Stimulated activated CD4-positive, alpha-beta T cell treated with anti-CD3 and anti-CD28 coated beads, Interleukin-4, amount 100 ng/mL, for 48 hours (primary cell): ENCODE measurements around the gene GNPAT.
"Not testable (repeated sequence)": the region's sequence is repeated elsewhere in the genome, so short reads cannot be mapped to it uniquely, and the experiment has no call there.

Source experiments
- DNase-seq, 2 donors: peaks; one replicate each; pipeline ENCODE4 v3.0.0-alpha.2; 2020; ENCODE audit warnings: low read depth in 2 of 2

The GNPAT gene

DNA sequence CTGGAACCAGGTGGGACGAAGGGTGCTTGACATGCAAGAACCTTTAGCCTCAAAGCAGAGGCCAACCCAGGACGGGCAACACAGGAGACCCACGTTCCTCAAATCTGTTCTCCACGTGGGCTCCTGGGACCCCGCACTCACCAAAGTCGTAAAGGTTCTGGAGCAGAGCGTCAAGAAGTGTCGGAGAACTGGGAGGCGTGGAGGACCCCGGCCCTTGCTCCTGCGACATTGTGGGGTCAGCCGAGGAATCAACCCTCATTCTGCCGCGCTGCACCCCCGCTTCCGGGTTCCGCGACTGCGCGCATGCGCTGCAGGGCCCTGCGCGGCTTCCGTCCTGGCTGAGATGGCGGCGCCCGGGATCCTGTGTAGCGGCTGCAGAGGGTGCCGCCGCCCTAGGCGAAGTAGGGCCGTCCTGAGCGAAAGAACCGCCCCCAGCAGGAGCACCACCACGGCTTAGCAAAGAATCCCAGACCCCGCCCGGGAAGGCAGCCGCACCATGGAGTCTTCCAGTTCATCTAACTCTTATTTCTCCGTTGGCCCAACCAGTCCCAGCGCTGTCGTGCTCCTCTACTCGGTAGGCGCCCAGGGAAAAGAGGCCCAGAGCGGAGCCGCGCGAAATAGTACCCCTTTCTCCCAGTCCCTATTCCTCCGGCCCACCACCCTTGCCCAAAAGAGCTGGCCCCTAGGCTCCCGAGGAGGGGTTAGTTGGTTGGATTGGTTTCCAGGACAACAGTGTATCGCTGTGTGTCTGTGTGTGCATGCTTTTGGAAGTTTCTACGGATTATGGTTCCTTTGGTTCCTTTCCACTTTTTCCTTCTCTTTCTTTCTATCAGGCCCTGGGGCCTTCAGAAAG is at the start of gene GNPAT:
Gene GNPAT, plus strand, starts transcription at position 330 of the 853 bp plus-strand sequence. Its CDS starts 167 bp downstream, at position 497.
- peak; percentile 83 to 86 for DNase-seq

DNA sequence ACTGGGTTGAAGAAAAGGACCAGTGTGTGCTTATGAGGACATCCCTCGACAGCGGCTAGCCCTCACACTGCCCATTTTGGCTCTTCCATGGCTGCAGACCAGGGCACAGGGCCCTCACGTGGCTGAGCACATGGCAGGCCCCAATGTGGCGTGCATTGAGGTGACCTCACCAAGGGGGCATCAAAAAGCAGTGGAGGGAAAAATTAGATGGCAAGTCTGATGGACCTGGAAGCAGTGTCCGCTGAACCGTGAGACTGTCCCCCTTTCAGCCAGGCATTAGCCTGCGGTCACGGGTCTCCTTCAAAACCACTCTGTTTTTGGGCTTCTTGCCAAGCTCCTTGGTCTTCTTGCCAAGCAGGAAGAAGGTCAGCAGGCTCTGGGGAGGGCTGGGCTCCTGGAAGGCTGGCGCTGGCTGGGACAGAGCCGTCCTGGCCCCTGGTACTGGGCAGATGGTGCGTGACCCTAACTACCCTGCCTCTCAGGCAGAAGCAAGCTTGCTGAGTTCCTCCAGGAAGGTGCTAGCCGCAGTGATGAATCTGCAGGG is 48.3 kb upstream of the GNPAT start:
- no peak for DNase-seq

DNA sequence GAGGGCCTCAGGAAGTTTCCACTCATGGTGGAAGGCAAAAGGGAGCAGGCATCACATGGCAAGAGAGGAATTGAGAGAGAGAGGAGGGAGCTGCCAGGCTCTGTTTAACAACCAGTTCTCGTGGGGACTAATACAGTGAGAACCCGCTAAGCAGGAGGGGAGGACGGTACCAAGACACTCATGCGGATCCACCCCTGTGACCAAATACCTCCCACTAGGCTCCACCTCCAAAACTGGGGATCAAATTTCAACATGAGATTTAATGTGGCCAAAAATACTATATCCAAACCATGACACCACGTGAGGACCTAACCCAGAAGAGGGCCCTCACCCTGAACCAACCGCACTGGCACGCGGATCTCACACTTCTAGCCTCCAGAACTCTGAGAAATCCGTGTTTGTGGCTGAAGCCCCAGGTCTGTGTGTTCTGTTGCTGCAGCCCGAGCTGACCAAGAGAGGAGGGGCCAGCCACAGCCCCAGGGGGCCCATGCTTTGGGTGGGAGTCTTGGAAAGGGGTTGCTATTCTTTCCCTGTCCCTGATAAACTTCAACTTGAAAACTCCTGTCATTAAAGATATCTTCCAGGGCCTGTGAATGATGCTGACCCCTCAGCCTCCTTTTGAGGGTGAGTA is 47.2 kb upstream of the GNPAT start:
- DNase-seq = no peak

DNA sequence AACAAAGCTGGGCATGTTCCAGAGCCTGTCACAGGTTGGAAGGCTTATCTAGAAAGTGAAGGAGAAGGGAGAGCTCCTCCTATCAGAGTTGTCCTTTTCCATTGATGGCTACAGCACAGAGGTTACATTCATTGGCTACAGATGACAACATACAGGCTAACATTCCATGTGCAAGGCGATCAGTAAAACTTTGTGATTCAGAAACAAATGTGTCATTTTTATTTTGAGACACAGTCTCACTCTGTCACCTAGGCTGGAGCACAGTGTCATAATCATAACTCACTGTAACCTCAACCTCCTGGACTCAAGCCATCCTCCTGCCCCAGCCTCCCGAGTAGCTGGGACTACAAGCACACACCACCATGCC is 46.6 kb upstream of the GNPAT start:
- DNase-seq = no peak

DNA sequence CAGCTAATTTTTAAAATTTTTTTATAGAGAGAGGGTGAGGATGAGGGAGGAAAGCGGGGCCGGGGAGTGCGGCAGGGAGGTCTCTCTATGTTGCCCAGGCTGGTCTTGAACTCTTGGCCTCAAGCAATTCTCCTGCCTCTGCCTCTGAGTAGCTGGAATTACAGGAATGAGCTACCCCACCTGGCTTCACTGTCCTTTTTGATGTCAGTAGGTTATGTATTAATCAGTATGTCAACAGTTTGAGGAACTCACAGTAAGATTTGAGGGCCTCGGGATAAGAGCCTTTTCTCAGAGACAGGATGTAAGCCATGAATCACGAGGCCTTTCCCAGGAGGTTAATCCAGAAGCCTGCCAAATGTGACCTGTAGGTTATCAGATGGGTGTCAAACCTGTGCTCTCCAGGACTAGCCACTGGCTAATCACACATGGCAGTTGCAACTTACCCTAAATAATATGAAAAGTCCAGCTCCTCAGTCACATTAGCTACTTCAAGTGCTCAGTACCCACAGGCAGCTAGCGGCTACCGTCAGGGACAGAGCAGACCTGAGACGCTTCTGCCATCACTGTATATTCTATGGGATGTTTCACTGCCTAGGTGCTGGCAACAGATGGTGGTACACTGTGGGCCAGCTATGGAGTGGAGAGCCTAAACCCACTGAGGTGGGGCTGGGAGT is 46.0 kb upstream of the GNPAT start:
- no peak for DNase-seq

DNA sequence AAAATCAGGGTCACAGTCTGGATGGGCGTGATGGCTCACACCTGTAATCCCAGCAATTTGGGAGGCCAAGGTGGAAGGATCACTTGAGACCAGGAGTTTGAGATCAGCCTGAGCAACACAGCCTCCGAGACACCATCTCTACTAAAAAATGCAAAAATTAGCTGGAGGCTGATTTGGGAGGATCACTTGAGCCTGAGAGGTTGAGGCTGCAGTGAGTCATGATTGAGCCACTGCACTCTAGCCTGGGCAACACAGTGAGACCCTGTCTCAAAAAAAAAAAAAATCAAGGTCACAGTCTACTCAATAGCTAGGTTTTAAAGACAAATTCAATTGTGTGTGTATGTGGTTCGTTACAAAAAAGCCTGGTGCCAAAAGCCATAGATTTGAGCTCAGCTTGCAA is 44.7 kb upstream of the GNPAT start:
- DNase-seq = no peak

DNA sequence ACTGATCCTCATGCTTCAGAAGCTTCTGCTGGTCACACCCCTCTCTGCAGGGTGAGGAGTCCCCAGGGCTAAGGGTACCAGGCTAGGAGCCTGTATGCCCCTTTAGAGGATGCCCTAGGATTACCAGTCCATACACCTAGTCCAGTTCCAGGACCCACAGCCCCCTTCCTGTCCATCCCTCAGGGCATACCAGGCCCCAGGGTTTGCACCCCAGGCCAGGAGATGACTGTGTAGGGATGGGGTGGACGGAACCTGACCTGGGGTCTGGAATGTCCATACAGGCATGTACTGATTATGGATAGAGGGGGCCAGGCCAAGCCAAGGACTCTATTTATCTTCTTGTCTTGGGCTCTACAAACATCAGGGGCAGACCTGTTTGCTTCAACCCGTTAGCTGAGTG is 44.3 kb upstream of the GNPAT start:
- no peak for DNase-seq

DNA sequence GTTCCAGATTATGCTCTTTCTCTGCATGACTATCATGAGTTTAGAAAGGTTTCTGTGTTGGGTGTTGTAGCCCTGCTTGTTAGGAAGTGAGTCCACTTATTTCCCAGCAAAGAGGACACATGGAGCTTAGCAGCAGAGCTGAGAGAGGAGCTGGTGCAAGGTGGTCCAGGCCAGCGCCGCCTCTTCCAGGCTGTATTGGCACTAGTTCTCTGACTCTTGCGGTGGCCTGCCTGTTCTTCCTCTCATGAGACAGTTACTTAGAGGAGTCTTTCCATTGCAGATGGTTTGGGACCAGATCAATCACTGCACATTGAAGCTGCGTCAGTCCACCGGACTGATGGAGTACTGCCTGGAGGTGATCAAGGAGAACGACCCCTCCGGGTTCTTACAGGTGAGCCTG is 41.1 kb upstream of the GNPAT start:
- no peak for DNase-seq

DNA sequence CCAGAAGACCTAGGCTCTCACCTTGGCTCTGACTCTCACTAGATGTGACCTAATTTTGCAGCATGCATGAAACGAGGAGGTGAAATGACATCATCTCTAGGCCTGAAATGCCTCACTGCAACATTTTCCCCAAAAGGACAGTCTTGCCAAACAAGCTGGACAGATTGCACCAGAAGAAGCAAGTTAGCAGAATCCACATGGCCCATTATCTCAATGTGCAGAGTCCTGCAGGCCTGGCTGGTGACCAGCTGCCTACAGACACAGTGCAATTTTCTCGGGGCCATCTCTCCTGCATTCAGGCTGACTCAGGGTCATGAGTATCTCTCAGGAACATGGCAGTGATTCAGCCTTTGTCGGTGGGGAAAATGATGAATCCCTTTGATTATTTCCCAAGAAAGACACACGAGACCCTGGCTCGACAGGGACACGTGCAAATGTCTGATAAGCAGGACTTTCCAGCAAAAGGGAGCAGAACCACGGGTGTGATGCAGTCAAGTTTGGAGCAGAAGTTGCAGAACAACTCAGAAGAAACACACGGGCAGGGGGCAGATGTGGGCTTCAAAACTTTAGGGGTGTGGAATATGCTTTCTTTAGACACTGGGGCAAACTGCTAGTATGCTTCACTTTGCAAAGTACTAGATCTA is 40.5 kb upstream of the GNPAT start:
- DNase-seq = no peak

DNA sequence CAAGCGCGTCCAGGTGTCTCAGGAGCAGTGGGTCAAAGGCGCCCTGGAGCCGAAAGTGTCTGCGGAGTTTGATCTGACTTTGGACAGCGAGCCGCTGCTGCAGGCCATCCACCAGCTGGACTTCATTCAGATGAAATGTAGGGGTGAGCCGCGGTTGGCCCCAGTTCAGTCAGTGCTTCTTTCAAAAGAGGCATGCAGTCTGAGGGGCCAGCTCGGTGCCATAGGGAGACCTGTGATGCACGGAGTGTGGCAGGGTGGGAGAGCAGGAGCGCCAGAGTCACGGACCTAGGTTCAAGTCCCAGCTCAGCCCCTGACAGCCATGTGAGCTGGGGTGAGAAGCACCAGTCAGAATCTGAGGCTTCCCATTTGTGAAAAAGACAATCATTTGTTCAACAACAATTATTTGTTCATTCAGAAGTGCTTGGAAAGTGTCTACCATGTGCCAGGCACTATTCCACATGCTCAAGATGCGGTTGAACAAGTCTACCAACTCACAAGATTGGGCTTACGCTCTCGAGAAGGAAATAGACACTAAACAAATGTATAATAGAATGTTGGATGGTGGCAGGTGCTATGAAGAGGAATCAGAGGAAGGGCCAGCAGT is 39.5 kb upstream of the GNPAT start:
- DNase-seq = no peak

DNA sequence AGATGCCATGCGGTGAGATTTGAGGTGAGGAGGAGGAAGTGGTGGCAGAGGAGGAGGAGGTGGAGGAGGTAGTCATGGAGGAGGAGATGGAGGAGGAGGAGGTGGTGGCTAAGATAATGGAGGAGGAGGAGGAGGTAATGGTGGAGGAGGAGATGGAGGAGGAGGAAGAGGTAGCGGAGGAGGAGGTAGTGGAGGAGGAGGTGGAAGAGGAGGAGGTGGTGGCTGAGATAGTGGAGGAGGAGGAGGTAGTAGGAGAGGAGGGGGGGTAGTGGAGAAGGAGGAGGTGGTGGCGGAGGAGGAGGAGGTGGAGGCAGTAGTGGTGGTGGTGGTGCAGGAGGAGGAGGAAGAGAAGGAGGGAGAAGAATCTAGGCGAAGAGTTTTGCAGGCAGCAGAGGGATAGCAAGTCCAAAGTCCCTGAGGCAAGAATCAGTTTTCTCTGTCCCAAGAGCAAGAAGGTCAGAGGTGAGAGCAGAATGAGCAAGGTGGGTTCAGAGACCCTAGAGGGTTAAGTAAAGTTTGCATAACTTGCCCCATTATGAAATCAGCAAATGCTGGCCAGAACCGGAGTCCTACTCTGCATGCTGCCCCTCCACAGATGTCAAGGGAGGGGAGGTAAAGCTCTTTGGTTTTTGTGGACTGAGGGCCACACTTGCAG is 38.9 kb upstream of the GNPAT start:
- DNase-seq = no peak

DNA sequence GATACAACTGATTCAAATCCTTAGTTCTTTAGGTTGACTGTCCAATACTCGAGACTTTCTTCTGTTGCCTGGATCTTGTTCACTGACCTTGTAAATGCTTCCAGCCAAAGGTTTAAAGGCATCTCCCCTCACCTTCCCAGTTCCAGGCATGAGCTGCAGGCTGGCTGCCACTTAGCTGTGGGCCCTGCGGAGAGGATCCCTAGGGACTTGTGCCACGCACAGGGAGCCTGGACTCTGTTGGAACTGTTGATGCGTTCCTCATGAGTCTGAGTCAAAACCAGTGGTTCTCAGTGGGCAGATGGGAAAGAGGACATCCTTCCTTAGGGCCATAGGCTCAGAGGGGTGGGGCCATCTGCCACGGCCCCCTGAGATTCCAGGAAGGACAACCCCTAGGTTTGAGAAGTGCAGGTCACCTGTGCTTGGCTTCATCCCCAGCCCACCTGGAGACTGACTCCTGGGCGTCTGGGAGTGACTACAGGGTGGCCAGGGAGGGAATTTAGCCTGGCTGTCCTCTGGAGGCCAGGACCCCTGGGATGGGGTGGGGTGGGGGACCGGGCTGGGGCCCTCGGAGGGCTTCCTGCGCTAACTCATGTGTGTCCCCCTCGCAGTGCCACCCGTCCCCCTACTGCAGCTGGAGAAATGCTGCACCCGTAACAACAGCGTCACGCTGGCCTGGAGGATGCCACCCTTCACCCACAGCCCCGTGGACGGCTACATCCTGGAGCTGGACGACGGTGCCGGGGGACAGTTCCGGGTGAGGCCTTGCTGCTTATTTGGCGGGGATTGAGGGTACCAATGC is 37.6 kb upstream of the GNPAT start:
- DNase-seq = no peak

DNA sequence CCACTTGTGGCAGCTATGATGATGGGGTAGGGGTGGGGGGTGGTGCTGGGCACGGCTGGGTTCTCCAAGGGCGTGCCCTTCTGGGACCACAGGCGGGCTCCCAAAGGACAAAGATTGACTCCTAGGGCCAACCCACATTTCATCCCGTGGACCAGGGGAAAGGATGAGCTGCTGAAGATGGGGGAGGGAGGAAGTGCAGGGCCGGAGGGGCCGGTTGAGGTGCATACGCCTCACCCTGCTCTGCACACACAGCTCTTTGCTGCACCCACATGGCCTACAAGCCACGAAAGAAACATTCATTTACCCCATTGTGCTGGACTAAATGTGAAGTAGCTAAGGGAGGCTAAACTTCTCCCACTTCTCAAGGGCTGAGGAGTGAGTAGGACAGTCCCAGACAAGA is 34.2 kb upstream of the GNPAT start:
- DNase-seq = no peak

DNA sequence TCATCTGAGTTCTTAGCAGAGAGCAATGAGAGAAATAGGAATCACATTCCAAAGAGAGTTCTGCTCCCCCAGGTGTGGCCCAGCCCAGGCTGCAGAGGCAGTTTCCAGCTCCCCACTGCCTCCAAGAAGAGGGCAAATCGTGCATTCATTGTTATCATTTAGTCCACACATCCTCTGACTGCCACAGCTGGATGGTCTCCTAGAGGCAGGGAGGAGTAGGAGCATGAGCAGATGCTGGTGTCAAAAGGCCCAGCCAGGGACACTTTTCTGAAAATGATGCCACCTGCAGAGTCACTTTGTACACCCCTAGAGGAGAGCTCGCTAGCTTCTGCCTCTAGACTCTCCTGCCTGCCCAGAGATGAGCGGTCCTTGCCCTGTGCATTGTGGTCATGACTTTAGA is 33.6 kb upstream of the GNPAT start:
- DNase-seq = no peak

DNA sequence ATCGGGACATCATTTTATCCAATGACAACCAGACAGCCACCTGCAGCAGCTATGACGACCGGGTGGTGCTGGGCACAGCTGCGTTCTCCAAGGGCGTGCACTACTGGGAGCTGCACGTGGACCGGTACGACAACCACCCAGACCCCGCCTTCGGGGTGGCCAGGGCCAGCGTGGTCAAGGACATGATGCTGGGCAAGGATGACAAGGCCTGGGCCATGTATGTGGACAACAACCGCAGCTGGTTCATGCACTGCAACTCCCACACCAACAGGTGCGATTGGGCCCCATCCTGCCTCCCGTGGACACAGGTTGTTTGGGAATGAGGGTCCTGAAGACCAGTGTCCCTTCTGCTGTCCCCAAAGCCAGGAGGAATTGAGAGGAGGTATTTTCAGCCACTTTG is 32.0 kb upstream of the GNPAT start:
- DNase-seq = no peak

DNA sequence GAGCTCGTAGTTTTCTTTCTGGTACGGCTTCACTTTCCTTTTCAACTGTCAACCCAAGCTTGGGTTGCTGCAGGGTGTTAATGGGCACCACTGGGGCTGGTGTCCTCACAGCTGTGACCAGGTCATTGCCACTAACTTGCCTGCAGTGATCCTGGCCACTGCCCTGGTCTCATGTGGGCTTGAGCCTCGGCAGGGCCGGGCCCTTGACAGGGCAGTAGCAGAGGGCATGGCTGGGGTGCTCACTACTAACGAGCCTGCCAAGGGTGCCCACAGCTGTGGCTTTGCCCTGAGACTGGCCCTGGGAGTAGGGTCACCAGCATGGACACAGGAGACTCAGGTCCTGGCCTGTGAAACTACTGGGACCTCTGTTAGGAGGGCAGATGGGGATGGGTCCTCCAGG is 31.5 kb upstream of the GNPAT start:
- no peak for DNase-seq

DNA sequence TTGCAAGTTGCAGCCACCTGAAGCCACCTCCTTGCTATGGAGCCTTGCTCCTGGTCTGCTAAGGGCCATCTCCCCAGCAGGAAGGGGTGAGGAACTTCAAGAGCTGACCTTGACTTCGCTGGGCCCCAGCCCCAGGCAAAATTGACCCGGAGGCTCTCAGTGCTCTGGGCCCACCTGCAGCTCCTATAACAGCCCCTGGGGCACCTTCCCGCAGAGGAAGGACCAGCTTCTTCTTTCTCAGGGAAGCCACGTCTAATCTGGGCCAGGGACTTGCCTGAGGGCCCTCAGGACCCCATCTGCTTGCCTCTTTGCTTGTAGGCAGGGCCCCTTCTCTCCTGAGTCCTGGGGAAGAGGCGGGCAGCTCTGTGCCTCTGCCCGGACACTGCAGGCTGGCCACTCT is 30.9 kb upstream of the GNPAT start:
- DNase-seq = no peak

DNA sequence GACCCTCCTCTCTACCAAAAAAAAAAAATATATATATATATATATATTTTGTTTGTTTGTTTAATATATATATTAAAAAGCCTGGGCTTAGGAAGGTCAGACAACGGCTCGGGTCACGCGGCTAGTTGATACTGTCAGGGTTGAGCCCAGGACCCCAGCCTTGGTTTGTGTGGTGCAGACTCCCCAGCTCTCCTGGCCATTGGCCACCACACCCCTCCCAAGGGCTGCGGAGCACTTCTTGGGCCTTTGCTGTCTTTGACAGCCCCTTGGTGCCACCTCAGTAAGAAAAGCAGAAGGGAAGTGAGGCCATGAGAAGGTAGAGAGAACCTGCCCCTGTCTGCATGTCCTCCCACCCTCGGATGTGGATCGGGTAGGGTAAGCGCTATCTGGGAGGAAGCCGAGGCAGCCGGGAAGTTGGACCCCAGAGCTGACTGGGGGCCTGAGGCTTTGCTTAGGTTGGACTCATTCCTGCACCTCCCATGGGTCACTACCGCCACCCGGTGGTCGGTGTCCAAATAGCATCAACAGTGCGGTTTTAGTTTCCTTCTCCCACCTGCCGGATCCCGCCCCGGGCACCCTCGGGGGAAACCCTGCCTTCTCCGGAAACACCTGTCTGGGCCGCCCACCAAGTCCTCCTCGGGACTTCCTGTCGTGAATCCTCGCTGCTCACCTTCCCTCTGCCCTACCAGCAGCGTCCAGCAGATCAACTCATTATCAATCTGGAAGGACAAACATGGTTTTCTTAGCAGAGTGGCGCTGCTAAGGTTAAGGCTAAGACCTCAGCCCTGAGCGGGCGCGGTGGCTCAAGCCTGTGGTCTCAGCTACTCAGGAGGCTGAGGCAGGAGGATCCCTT is 29.8 kb upstream of the GNPAT start:
- peak; percentile 86 to 94 for DNase-seq

DNA sequence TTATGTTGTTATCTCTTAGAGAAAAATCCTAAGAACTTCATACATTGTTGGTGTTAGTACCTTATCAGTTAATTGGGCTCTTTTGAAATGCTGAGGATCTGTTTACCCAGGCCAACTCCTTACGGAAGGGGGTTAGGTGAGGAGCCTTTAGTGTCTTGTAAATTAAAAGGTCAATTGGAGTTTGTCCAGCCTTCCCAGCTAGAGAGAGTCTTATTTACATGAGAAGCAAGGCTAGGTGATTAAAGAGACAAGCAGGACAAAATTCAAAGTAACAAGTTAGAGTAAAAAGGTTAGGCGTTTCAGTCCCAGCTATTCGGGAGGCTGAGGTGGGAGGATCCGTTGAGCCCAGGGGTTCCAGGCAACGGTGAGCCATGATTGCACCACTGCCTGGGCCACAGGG is 28.7 kb upstream of the GNPAT start:
- not testable (repeated sequence) for DNase-seq
